ENCODE measurements around the gene CMC2. TPM values are rescaled to one million over a fixed set of nuclear protein-coding genes. Genes with fewer than 3 reads are reported as not detected.

CMC2 gene
- total RNA-seq, 6 experiments from 2014 or later, result 23.5 to 58.3 (median 42.1) TPM

- DNase-seq, result no peak
- peaks cover 0 to 48% (median 15%) of the 10 kb centered on the region in 4 donors for H3K36me3 ChIP-seq
- no peaks in the 10 kb centered on the region for H3K27me3 ChIP-seq
- no peak for ATAC-seq
- intact Hi-C loops (cut with DNase I), result no loop called here
- no peak for TF ChIP-seq POLR2A (IDR thresholded peaks at IDR 0.05)
- no peak for TF ChIP-seq CTCF (IDR thresholded peaks at IDR 0.05)
- H3K27ac ChIP-seq, result no peak overlapping the region
- no peaks in the 10 kb centered on the region for H3K9me3 ChIP-seq
- H3K4me3 ChIP-seq, result no peak overlapping the region
- WGBS (ENCODE audit: insufficient coverage, low coverage, low lambda C conversion rate, missing lambda C conversion rate), result 88% methylated on average over 5 of the region's 5 CpGs
- H3K4me1 ChIP-seq, result peaks cover 0 to 10% (median 6%) of the 10 kb centered on the region in 4 donors
Observed at GRCh38 chr16:81040842-81041241, 34.2 kb upstream of the CMC2 start.

GRCh38 chr16:81040131-81040530, 33.4 kb upstream of the CMC2 start:
- no peaks in the 10 kb centered on the region for H3K27me3 ChIP-seq
- 97% methylated on average over 2 of the region's 2 CpGs for WGBS (ENCODE audit: insufficient coverage, low coverage, low lambda C conversion rate, missing lambda C conversion rate)
- no peak for DNase-seq
- H3K9me3 ChIP-seq, result no peaks in the 10 kb centered on the region
- H3K27ac ChIP-seq, result no peak overlapping the region
- no peak for ATAC-seq
- intact Hi-C loops (cut with DNase I), result no loop called here
- TF ChIP-seq POLR2A (IDR thresholded peaks at IDR 0.05), result no peak
- no peak for TF ChIP-seq CTCF (IDR thresholded peaks at IDR 0.05)
- no peak overlapping the region for H3K4me3 ChIP-seq
- H3K36me3 ChIP-seq, result peaks cover 0 to 44% (median 15%) of the 10 kb centered on the region in 4 donors
- H3K4me1 ChIP-seq, result peaks cover 0 to 14% (median 6%) of the 10 kb centered on the region in 4 donors

GRCh38 chr16:81036751-81037350, 30.2 kb upstream of the CMC2 start:
- DNase-seq, result no peak
- H3K4me3 ChIP-seq, result peak overlapping the region; percentile 67 to 86 (median 75)
- H3K36me3 ChIP-seq, result peaks cover 0 to 13% (median 4%) of the 10 kb centered on the region in 4 donors
- 37% methylated on average over 10 of the region's 10 CpGs for WGBS (ENCODE audit: insufficient coverage, low coverage, low lambda C conversion rate, missing lambda C conversion rate)
- ATAC-seq, result no peak
- no peaks in the 10 kb centered on the region for H3K9me3 ChIP-seq
- peak overlapping the region in 1 of 3 donors; percentile 70 for H3K27ac ChIP-seq
- peaks cover 0 to 14% (median 6%) of the 10 kb centered on the region in 4 donors for H3K4me1 ChIP-seq
- no peak for TF ChIP-seq CTCF (IDR thresholded peaks at IDR 0.05)
- TF ChIP-seq POLR2A (IDR thresholded peaks at IDR 0.05), result no peak
- H3K27me3 ChIP-seq, result no peaks in the 10 kb centered on the region
- intact Hi-C loops (cut with DNase I), result loop anchor here in 1 of 2 donors (10.0 kb wide), 1 partner anchor 158 kb away; no protein-coding TSS in a partner anchor

- intact Hi-C loops (cut with DNase I), result loop anchor here in 1 of 2 donors (10.0 kb wide), 1 partner anchor 159 kb away; no protein-coding TSS in a partner anchor
- DNase-seq (peak; percentile 54 to 66 (median 55)), ATAC-seq (peak; percentile 22 to 53 (median 33))
- WGBS (ENCODE audit: insufficient coverage, low coverage, low lambda C conversion rate, missing lambda C conversion rate), result 0% methylated on average over 12 of the region's 80 CpGs
- H3K4me3 ChIP-seq, result peak overlapping the region; percentile 67 to 86 (median 75)
- TF ChIP-seq CTCF (IDR thresholded peaks at IDR 0.05), result no peak
- TF ChIP-seq POLR2A (IDR thresholded peaks at IDR 0.05), result no peak
- no peaks in the 10 kb centered on the region for H3K27me3 ChIP-seq
- peak overlapping the region in 2 of 3 donors; percentile 20 to 70 for H3K27ac ChIP-seq
- H3K4me1 ChIP-seq, result peaks cover 0 to 14% (median 6%) of the 10 kb centered on the region in 4 donors
- no peaks in the 10 kb centered on the region for H3K9me3 ChIP-seq
- peaks cover 0 to 6% (median 0%) of the 10 kb centered on the region in 4 donors for H3K36me3 ChIP-seq
Observed at GRCh38 chr16:81035975-81036750, 29.5 kb upstream of the CMC2 start.

Data from right lobe of liver (tissue), 6 donors.